HG03108 (cell line): ENCODE measurements around the gene CRTC3.

Source experiments
- ATAC-seq: cut with Tn5 transposase; IDR thresholded peaks from one replicate; pipeline ENCODE4 v1.9.1; 2021; ENCODE audit warnings: moderate library complexity; ENCODE audit not compliant: unreplicated experiment

Gene CRTC3

GRCh38 chr15:90519688-90520087, 10.0 kb upstream of the CRTC3 start:
- no peak for ATAC-seq

GRCh38 chr15:90520365-90520764, 9.4 kb upstream of the CRTC3 start:
- ATAC-seq = no peak

GRCh38 chr15:90523373-90523772, 6.3 kb upstream of the CRTC3 start:
- no peak for ATAC-seq

- peak; percentile 74 for ATAC-seq
Measured at GRCh38 chr15:90524018-90524803, 5.5 kb upstream of the CRTC3 start.

- ATAC-seq = no peak
Measured at GRCh38 chr15:90529011-90529370, 732 bp upstream of the CRTC3 start.

- peak; percentile 34 for ATAC-seq
Measured at GRCh38 chr15:90530250-90531051, 728 bp downstream of the CRTC3 start.

- ATAC-seq = no peak
Measured at GRCh38 chr15:90531147-90531546, 1.4 kb downstream of the CRTC3 start.

- no peak for ATAC-seq
Measured at GRCh38 chr15:90535254-90535653, 5.5 kb downstream of the CRTC3 start.

- no peak for ATAC-seq
Measured at GRCh38 chr15:90539789-90540188, 10.1 kb downstream of the CRTC3 start.

GRCh38 chr15:90540768-90541167, 11.0 kb downstream of the CRTC3 start:
- ATAC-seq = no peak

GRCh38 chr15:90545095-90545494, 15.4 kb downstream of the CRTC3 start:
- ATAC-seq = no peak

GRCh38 chr15:90547540-90547939, 17.8 kb downstream of the CRTC3 start:
- ATAC-seq = no peak

GRCh38 chr15:90550919-90551318, 21.2 kb downstream of the CRTC3 start:
- no peak for ATAC-seq

GRCh38 chr15:90552162-90552928, 22.6 kb downstream of the CRTC3 start:
- ATAC-seq = no peak

- no peak for ATAC-seq
Measured at GRCh38 chr15:90552929-90553211, 23.1 kb downstream of the CRTC3 start.

GRCh38 chr15:90553248-90553745, 23.6 kb downstream of the CRTC3 start:
- no peak for ATAC-seq

GRCh38 chr15:90557186-90558084, 27.7 kb downstream of the CRTC3 start:
- no peak for ATAC-seq

GRCh38 chr15:90558171-90558573, 28.4 kb downstream of the CRTC3 start:
- no peak for ATAC-seq

- no peak for ATAC-seq
Measured at GRCh38 chr15:90559119-90559518, 29.4 kb downstream of the CRTC3 start.

GRCh38 chr15:90560229-90560776, 30.6 kb downstream of the CRTC3 start:
- no peak for ATAC-seq
